Superior temporal gyrus (tissue), 1 donor: ENCODE results near the gene GAP43.

Experiments
- DNase-seq: peaks from one replicate; pipeline ENCODE4 v3.0.0-alpha.2; 2016; ENCODE audit errors: extremely low spot score

GAP43 gene, protein sequence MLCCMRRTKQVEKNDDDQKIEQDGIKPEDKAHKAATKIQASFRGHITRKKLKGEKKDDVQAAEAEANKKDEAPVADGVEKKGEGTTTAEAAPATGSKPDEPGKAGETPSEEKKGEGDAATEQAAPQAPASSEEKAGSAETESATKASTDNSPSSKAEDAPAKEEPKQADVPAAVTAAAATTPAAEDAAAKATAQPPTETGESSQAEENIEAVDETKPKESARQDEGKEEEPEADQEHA

DNA sequence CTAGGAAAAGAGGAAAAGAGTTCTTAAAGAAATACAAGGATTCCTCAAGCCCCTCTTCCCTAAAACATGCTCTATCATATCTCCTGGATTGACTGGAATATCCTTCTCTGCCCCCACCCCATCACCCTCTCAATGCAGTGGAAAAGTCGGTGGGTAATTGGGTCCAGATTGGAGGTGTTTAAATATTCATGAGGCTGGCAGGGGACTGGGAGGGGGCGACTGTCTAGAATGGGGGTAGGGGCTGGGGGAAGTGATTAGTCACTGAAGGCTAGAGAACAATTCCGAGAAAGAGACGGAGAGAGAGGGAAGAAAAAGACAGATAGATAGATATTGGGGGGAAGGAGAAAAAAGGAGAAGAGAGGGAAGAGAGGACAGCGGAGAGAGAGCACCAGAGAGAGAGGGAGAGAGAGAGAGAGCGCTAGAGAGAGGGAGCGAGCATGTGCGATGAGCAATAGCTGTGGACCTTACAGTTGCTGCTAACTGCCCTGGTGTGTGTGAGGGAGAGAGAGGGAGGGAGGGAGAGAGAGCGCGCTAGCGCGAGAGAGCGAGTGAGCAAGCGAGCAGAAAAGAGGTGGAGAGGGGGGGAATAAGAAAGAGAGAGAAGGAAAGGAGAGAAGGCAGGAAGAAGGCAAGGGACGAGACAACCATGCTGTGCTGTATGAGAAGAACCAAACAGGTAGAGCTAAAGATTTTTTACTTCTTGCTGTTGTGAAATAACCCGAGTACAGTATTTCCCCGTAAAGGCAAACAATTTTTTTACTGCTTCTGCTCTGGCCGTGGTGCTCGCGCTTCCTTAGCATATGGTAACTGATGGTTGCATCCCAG lies at the start of gene GAP43:
GAP43 (plus strand) TSS at position 467 of the 825 bp plus-strand sequence; CDS start at position 647, 180 bp downstream.
- DNase-seq: peak; percentile 59

DNA sequence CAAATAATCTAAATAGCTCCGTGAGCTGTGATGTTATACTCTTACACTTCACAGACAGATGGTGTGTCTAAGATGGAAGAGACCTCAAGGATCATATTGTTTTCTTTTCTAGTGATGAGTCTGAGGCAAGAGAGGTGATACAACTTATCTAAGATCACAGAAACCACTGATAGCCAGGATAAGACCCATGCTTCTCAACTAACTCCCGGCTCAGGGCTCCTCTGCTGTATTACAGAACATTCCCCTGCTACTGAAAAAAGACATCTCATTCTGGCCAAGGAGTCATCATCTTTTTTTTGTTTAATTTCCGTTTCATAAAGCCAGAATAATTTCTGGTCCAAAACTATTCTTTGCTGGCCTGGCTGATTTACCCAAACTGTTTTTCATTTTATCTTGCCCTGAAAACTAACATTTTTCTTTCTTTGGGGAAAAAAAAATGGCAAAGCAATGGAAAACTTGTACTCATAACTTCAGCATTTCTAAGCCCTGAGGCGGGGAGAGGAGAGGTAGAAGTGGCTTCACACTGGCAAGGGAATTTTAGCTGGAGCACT lies 46.9 kb upstream of the GAP43 start:
- no peak for DNase-seq

DNA sequence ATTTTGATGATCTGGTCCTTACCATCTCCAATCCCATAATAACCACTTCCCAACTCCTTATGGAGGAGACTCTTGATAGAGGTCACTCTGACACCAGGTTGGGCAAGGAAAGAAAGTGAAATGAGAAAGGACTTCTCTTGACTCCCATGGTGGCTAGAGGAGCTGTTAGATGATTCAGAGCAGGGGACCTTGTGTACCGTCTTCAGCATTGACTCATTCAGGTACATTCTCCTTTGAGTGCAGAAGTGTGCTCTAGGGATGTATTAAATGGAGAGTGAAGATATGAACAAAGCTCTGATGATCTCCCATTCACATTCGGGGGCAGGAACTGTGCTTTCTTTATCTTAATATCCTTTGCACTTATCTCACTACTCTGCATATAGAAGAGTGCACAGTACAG lies 46.3 kb upstream of the GAP43 start:
- DNase-seq: no peak

DNA sequence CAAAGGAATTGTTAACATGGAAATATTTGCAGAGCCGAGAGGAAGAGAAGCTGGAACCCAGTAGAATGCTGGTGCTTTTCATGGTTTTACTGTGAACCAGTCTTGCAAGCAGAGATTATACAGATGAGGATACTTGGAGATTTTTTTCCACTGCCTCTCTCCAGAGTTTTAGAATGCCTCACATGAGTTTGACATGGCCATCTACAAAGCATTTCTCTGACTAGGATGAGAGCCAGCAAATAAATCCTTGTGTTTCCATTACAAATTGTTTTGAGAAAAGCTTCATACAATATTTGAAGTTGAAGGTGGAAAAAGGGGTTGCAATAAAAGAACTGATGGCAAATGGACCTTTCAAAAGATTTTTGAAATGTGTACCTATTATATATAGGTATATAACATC lies 45.0 kb upstream of the GAP43 start:
- no peak for DNase-seq

- no peak for DNase-seq
Observed at GRCh38 chr3:115580566-115580965, 42.7 kb upstream of the GAP43 start.

DNA sequence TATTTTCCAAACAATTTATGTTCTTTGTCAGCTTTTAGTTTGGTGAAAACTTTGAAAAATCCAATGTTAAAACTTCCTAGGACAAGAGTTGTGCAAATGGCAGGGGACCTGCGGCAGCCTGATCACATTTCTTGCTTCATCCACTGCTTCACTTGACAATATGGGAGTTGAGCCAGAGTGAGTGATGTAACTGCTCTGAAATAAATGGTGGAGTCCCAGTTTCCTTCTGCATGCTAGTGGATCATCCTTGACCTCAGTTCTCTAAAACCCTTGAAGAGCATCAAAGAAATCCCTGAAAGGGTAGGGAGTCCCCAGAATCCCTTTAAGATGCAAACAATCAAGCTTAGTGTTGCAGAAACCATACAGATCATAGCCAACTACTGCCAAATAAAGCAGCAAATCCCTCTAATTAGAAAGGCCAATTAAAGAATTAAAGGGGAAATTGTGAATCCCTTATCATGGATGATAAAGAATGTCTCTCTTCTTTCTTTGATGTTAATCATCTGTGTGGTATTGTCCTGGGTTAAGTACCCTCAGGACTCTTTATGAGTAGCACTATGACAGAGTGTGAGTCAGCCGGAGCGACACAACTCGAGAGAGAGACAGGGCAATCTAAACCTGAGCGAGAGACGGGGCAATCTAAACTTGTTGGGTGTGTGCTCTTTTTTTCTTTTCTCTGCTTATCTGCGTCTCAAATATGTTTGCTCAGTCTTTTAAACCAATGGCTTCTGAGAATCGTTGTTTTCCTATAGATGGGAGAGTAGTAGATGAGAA lies 41.8 kb upstream of the GAP43 start:
- DNase-seq: no peak

GRCh38 chr3:115588201-115589115 lies 34.9 kb upstream of the GAP43 start:
- no peak for DNase-seq

GRCh38 chr3:115590873-115591272 lies 32.4 kb upstream of the GAP43 start:
- DNase-seq: no peak

DNA sequence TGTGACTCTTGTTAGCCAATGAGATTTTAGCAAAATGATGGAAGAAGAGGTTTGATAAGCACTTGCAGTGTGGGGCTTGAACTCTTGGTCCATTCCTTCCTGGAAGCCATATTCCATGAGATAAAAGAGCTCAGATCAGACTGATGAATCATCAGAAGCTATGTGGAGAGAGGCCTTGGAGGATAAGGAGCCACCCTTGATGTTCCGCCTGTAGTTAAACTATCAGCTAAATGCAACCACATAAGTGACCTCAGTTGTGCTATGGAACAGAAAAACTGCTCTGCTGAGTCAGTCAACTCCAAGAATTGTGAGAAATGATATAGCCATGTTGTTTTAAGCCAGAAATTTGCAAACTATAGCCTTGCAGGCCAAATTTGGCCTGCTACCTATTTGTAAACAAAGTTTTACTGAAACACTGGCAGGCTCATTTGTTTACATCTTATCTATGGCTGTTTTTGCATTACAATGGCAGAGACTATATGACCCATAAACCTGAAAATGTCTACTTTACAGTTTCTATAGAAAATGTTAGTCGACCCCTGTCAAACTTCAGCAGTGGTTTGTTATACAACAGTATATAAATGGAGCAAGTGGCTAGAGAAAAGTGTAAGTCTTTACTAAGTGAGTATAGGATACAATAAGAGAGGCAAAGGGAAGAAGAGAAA lies 27.6 kb upstream of the GAP43 start:
- no peak for DNase-seq

- DNase-seq: no peak
Observed at GRCh38 chr3:115598216-115598615, 25.1 kb upstream of the GAP43 start.

DNA sequence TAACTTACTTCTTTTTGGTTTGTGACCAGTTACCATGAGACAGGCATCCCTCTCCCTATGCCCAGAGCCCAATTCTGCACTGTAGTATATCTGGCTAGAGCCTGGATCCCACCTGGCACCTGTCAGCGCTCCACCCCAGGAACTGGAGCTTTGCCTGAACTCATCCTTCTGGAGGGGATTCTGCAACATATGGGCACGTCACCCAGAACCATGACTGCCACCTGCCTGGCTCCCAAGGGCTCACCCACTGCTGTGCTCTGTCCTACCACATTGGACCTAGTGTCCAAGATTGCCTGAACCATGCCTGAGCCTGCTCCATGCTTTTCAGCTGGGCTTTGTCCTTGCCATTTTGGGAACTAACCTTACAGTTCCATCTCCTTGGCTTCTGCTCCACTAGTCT lies 21.1 kb upstream of the GAP43 start:
- no peak for DNase-seq

DNA sequence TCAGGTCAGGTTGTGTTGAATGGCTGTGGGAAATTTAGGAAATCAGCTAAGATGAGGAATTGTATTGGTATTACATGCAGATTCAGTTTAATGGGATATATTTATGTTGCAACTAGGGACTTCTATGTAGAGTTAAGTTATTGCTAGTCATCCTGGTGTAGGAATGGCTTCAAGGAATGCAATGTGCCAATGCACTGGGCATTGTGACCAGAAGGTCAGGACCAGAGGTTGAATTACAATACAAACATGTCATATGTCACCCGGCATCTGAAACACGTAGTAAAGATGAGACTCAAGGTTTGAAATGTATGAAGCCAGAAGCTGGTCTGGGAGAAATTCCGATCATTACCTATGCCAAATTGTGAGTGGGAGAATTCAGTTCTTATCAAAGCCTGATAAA lies 11.7 kb upstream of the GAP43 start:
- no peak for DNase-seq

- DNase-seq: no peak
Observed at GRCh38 chr3:115615001-115615814, 8.1 kb upstream of the GAP43 start.

GRCh38 chr3:115616461-115616860 lies 6.8 kb upstream of the GAP43 start:
- no peak for DNase-seq

GRCh38 chr3:115617591-115617990 lies 5.7 kb upstream of the GAP43 start:
- no peak for DNase-seq

DNA sequence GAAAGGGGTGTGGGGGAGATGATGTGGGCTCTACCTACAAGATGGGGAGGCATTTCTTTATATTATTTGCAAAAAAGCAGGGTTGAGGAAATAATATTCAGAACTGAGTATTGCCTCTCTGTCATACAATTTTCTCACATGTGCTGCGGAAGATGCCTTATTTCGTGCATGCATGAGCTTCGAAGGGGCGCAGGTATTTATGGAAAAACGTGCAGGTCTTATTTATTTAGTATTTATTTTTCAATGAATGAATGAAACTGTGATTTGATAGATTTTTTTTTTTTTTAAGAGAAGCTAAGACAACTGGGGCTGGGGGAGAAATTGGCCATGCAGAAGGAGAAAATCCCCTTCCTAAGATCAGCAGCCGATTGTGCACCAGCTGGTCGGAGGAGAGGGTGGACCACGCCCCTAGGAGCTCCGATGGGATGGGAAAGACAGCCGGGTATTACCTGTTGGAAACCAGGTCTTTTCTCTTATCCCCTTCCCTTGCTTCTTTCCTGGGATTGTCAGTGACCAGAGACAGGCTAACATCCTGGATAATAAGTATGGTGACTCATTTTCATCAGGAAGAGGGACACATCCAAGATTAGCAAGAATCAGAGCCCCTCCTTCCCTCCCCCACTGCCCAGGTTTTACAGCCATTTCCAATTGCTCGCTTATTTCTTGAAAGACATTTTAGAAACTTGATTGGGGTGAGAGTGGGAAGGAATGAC lies 875 bp downstream of the GAP43 start:
- no peak for DNase-seq

- no peak for DNase-seq
Observed at GRCh38 chr3:115624901-115625300, 1.6 kb downstream of the GAP43 start.

GRCh38 chr3:115626006-115626409 lies 2.7 kb downstream of the GAP43 start:
- no peak for DNase-seq

- no peak for DNase-seq
Observed at GRCh38 chr3:115626721-115627120, 3.4 kb downstream of the GAP43 start.
